HCT116 (cell line): ENCODE data around the gene MLH1. TPM values are rescaled to one million over a fixed set of nuclear protein-coding genes. Genes with fewer than 3 reads are reported as not detected.

Experiments
- ATAC-seq: fragments of 200-7000 bp; cut with Tn5 transposase; 2 replicates; pipeline ENCODE4 v1.9.1; 2020; ENCODE audit warnings: mild to moderate bottlenecking, moderate library complexity
- BruUV-seq: library from RNA; stranded (reverse); fragments of 400-500 nt; replicated peaks from 2 replicates; lab custom pipeline; 2021; lab: Mats Ljungman, UMichigan
- CTCF ChIA-PET: fragments of 300-600 bp; sonication (Branson Sonifier 250); formaldehyde crosslinking; loops from one replicate; lab custom pipeline; 2021; ENCODE audit warnings: antibody characterized with exemption; lab: Charles Lee
- POLR2A ChIA-PET: fragments of 300-600, 350-600 bp; sonication (Branson Sonifier 250); formaldehyde crosslinking; loops from one replicate; lab custom pipeline; 2021; ENCODE audit warnings: antibody characterized with exemption; lab: Charles Lee
- RAD21 ChIA-PET, 2 experiments: fragments of 300-600 bp; sonication (Branson Sonifier 250); formaldehyde crosslinking; loops; one replicate each; lab custom pipeline; 2023; ENCODE audit warnings: low total read pairs in 2 of 2; ENCODE audit not compliant: uncharacterized antibody in 2 of 2, unreplicated experiment in 2 of 2, low non-redundant PET in 1 of 2; lab: Charles Lee
- DNase-seq: peaks from one replicate; pipeline ENCODE4 v3.0.0-alpha.2; 2010; ENCODE audit warnings: low read depth, low spot score
- H2AFZ ChIP-seq: fragments of 200-600 bp; shearing (Covaris generic), sonication (generic); 2 replicates; pipeline ENCODE4 v1.6.1; 2017; ENCODE audit warnings: low read depth, mixed run types, mixed read lengths, antibody characterized with exemption, low read length; ENCODE audit not compliant: poor library complexity, severe bottlenecking
- H3K27ac ChIP-seq: 2 replicates; pipeline ENCODE4 v1.5.1; 2012; ENCODE audit warnings: low read depth, low read length
- H3K27me3 ChIP-seq: fragments of 200-600 bp; sonication (generic); 2 replicates; pipeline ENCODE4 v1.6.1; 2016; ENCODE audit warnings: mixed run types, low read length, mixed read lengths; ENCODE audit not compliant: insufficient read depth
- H3K36me3 ChIP-seq, 2 experiments: fragments of 200-500 bp in 1 of 2; fragments of 200-600 bp in 1 of 2; sonication (Bioruptor generic) in 1 of 2; sonication (generic) in 1 of 2; 2 replicates each; pipeline versions ENCODE4 v1.5.1 to v1.6.1; 2014 to 2016; ENCODE audit warnings: low read length in 2 of 2, inconsistent platforms in 1 of 2, mixed read lengths in 1 of 2, mixed run types in 1 of 2; ENCODE audit not compliant: insufficient read depth in 2 of 2, control insufficient read depth in 1 of 2
- H3K4me1 ChIP-seq, 2 experiments: fragments of 200-600 bp in 1 of 2; sonication (generic) in 1 of 2; 2 replicates each; pipeline versions ENCODE4 v1.5.1 to v1.6.1; 2012 to 2017; ENCODE audit warnings: low read length in 2 of 2, inconsistent platforms in 1 of 2, mild to moderate bottlenecking in 1 of 2, mixed read lengths in 1 of 2, mixed run types in 1 of 2, moderate library complexity in 1 of 2; ENCODE audit not compliant: insufficient read depth in 2 of 2, control insufficient read depth in 1 of 2
- H3K4me2 ChIP-seq: fragments of 200-600 bp; sonication (generic); 2 replicates; pipeline ENCODE4 v1.6.1; 2017; ENCODE audit warnings: mixed run types, low read length, mixed read lengths
- H3K4me3 ChIP-seq, 2 experiments: fragments of 200-600 bp in 1 of 2; sonication (generic) in 1 of 2; replicated peaks in 1 of 2; 2 replicates each; pipeline ENCODE4 v1.5.1; 2011 to 2016; ENCODE audit warnings: low read length in 2 of 2, control low read depth in 1 of 2, low read depth in 1 of 2, mild to moderate bottlenecking in 1 of 2, mixed read lengths in 1 of 2, mixed run types in 1 of 2
- H3K79me2 ChIP-seq: fragments of 200-600 bp; sonication (generic); 2 replicates; pipeline ENCODE4 v1.6.1; 2017; ENCODE audit warnings: mild to moderate bottlenecking, mixed run types, low read length, moderate library complexity, mixed read lengths; ENCODE audit not compliant: insufficient read depth
- H3K9ac ChIP-seq: fragments of 200-600 bp; sonication (generic); 2 replicates; pipeline ENCODE4 v1.6.1; 2016; ENCODE audit warnings: low read length, mixed read lengths
- H3K9me2 ChIP-seq: fragments of 200-600 bp; sonication (generic), shearing (Covaris generic); 2 replicates; pipeline ENCODE4 v1.6.1; 2017; ENCODE audit warnings: mixed run types, mild to moderate bottlenecking, moderate library complexity; ENCODE audit not compliant: insufficient read depth
- H3K9me3 ChIP-seq, 2 experiments: fragments of 200-500 bp in 1 of 2; fragments of 200-600 bp in 1 of 2; sonication (Bioruptor generic) in 1 of 2; sonication (generic) in 1 of 2; 2 replicates each; pipeline ENCODE4 v1.6.1; 2014 to 2017; ENCODE audit warnings: low read length in 2 of 2, mixed read lengths in 2 of 2, inconsistent platforms in 1 of 2, low read depth in 1 of 2, mild to moderate bottlenecking in 1 of 2, mixed run types in 1 of 2, moderate library complexity in 1 of 2; ENCODE audit not compliant: control insufficient read depth in 1 of 2, insufficient read depth in 1 of 2
- H4K20me1 ChIP-seq: fragments of 200-600 bp; sonication (generic), shearing (Covaris generic); 2 replicates; pipeline ENCODE4 v1.6.1; 2017; ENCODE audit warnings: mixed run types, mild to moderate bottlenecking, moderate library complexity; ENCODE audit not compliant: insufficient read depth
- CBX3 ChIP-seq: IDR thresholded peaks from 2 replicates; pipeline ENCODE4 v1.6.1; 2012; ENCODE audit warnings: low read depth
- EZH2 ChIP-seq: fragments of 200-600 bp; sonication (generic); IDR thresholded peaks from 2 replicates; pipeline ENCODE4 v1.6.1; 2017; ENCODE audit warnings: antibody characterized with exemption, mixed run types
- JUND ChIP-seq: IDR thresholded peaks from 2 replicates; pipeline ENCODE4 v1.6.1; 2012
- POLR2AphosphoS5 ChIP-seq: IDR thresholded peaks from 2 replicates; pipeline ENCODE4 v1.6.1; 2011; ENCODE audit warnings: mild to moderate bottlenecking, low read depth, low read length, moderate library complexity
- REST ChIP-seq: IDR thresholded peaks from 2 replicates; pipeline ENCODE4 v1.6.1; 2012; ENCODE audit warnings: low read depth
- SIN3A ChIP-seq: IDR thresholded peaks from 2 replicates; pipeline ENCODE4 v1.6.1; 2012; ENCODE audit warnings: low read depth
- YY1 ChIP-seq: IDR thresholded peaks from 2 replicates; pipeline ENCODE4 v1.6.1; 2011; ENCODE audit warnings: low read length, low read depth, moderate library complexity, mild to moderate bottlenecking; ENCODE audit not compliant: insufficient replicate concordance; ENCODE audit errors: extremely low read depth
- ZBTB33 ChIP-seq: IDR thresholded peaks from 2 replicates; pipeline ENCODE4 v1.6.1; 2011; ENCODE audit warnings: mild to moderate bottlenecking, low read length, moderate library complexity; ENCODE audit not compliant: insufficient replicate concordance; ENCODE audit errors: extremely low read depth
- intact Hi-C: fragments of 100-400 bp; cut with micrococcal nuclease; formaldehyde crosslinking; loops from 2 replicates; pipeline ENCODE4 v1.10.0; 2022
- total RNA-seq: library from RNA; stranded (reverse); gene quantifications from one replicate; pipeline ENCODE4 v1.2.1, GENCODE V29; 2021; ENCODE audit not compliant: unreplicated experiment

Gene MLH1
- total RNA-seq, 1 experiment from 2014 or later, result 9.6 TPM

- TF ChIP-seq JUND, result no peak
- TF ChIP-seq REST, result no peak
Observed at GRCh38 chr3:37086918-37087317, 93.6 kb downstream of the MLH1 start (continued).

GRCh38 chr3:37087870-37088269, 94.6 kb downstream of the MLH1 start:
- RAD21 ChIA-PET, result no interaction called here

More at GRCh38 chr3:37087870-37088269, 94.6 kb downstream of the MLH1 start:
- Histone ChIP-seq H3K4me2 (no peak overlapping the region), H2AFZ (no peak overlapping the region), H4K20me1 (no peaks in the 10 kb centered on the region), H3K27me3 (no peaks in the 10 kb centered on the region), H3K79me2 (no peaks in the 10 kb centered on the region; the same call in 1 of the 2 replicates), H3K9ac (no peak overlapping the region), H3K36me3 (no peaks in the 10 kb centered on the region), H3K27ac (no peak overlapping the region), H3K9me3 (no peaks in the 10 kb centered on the region), H3K4me3 (no peak overlapping the region), H3K4me1 (no peaks in the 10 kb centered on the region), H3K9me2 (no peaks in the 10 kb centered on the region)
- intact Hi-C loops, result no loop called here
- POLR2A ChIA-PET, result no interaction called here
- TF ChIP-seq EZH2, result no peak
- TF ChIP-seq POLR2AphosphoS5, result no peak
- TF ChIP-seq YY1, result no peak
- TF ChIP-seq CBX3, result no peak
- TF ChIP-seq SIN3A, result no peak
- TF ChIP-seq JUND, result no peak
- TF ChIP-seq ZBTB33, result no peak
- TF ChIP-seq REST, result no peak
- ATAC-seq, result no peak
- CTCF ChIA-PET, result no interaction called here
- DNase-seq, result no peak
- BruUV-seq, result no TSS peak
